NCI-H1694 (cell line): Measurements from ENCODE around the gene NTMT1.
"Not testable (repeated sequence)": the region's sequence is repeated elsewhere in the genome, so short reads cannot be mapped to it uniquely, and the experiment has no call there.

Experiments
- DNase-seq: peaks from one replicate; lab custom pipeline; 2025; lab: John Stamatoyannopoulos, UW

NTMT1 gene

DNA sequence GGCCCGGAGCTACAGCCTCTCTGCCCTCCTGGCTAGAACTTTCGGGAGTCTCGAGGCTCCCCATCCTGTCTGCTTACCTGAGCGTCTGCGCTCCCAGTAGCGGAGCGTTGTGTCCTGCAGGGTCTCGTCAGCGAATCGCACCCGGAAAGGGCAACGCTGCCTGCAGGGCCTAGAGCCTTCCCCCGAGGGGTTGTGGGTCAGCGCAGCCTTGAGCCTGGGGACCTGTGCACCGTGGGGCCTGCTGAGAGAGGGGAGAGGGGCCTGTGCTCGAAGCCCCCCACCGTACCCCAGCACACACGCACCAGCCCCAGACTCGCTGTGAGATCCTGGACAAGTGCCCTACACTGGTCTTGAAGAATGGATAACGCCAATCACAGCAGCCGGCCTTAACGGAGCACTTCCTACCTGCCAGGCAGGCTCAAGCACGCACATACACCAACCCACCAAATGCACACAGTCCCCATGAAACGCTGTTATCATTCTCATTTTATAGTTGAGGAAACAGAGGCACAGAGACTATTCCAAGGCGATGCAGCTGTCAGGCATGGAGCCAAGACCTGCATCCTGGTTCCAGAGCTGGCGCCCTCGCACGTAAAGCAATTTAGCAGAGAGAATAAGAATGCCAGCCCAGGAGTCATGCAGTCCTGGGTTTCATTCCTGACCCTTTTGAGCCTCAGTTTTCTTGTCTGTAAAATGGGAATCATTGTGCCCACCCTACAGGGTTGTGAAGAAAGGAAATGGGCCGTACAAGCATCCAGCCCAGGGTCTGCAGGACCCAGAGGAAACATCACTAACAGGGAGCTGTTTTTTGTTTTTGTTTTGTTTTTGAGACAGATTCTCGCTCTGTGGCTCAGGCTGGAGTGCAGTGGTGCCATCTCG lies 10.3 kb upstream of the NTMT1 start:
- DNase-seq: no peak

DNA sequence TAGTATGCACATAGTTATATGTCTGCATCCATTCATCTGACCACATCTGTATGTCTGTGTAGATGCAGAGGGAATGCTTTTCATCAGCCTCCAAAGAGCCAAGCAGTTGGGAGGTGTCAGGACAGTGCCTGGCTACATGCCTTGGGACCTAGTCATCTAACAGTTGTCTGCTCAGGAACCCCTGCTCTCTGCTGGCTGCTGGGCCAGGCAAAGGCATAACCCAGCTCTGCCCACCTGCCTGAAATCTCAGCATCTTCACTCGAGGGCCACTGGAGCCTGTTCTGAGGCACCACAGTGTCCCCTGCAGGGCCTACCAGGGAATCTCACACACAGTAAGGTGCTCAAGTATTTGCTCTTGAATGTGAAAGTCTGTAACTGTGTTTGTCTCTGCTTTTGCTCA lies 8.8 kb upstream of the NTMT1 start:
- DNase-seq: no peak

GRCh38 chr9:129619787-129620668 lies 5.9 kb upstream of the NTMT1 start:
- no peak for DNase-seq

- no peak for DNase-seq
Observed at GRCh38 chr9:129620669-129621295, 5.2 kb upstream of the NTMT1 start, which contains the start of gene C9orf50. Gene C9orf50, minus strand, starts transcription at chr9:129621101. Its CDS starts 527 bp downstream, at chr9:129620574.

DNA sequence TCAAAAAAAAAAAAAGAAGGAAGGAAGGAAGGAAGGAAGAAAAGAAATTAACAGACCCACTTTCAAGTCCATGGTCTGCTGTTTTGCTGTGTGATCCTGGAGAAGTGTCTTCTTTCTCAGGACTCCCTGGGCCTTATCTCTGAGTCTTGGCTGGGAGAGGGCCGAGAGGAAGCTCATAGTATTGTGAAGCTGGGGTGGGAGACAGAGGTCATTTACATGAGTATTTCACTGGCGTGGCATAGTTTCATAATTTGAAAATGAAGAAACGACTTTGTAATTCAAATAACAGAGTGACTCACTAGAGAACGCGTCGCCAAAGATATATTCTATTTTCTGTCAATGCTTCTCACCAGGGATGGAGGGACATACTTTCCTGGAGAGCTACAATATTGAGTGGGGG lies 2.6 kb upstream of the NTMT1 start:
- no peak for DNase-seq

- peak; percentile 57 for DNase-seq
Observed at GRCh38 chr9:129624168-129624759, 1.7 kb upstream of the NTMT1 start.

- DNase-seq: no peak
Observed at GRCh38 chr9:129624947-129625346, 1.0 kb upstream of the NTMT1 start.

DNA sequence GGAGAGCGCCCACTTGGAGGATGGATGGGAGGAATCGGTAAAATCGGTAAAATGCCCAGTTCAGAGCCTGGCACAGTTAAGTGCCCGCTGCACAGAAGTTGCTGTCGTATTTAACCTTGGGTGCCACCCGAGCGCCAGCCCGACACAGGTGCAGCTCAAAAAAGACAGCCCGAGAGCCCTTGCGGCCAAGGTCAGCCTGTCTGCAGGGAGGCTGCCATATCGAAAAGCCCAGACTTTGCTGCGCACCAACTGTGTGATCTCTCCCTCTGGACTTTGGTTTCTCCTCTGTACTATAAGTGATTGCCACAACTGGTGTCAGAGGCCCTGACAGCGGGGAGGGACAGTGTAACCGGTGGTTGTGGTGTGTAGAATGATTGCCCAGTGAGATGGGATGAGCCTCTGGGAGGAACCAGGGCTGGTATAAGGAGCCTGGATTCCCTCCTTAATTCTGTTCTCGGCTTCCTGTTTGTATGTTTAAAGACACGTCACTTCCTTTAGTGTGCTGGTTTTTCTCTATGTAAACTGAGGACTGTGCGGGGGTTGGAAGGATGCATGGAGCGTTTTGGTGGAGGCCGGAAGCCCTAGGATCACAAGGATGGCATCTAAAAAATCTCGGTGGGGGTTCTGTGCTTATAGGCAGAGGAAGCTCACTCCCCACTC lies 792 bp downstream of the NTMT1 start:
- no peak for DNase-seq

GRCh38 chr9:129627556-129628440 lies 1.8 kb downstream of the NTMT1 start:
- no peak for DNase-seq

DNA sequence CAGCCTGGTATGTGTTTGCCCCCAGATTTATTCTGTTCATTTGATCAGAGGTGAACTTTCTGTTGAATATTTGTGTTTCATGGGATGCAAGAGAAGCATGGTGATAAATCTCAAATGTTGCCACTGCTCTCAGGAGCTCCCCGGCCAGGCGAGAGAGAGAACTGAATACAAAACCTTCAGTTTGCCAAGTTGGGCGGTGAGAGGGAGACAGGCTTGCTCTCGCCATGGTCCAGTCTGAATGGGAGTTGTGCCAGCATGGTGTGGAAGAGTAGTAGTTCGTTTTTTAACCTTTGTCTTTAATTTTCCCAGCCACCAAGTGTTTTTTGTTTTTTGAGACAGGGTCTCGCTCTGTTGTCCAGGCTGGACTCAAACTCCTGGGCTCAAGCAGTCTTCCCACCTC lies 2.7 kb downstream of the NTMT1 start:
- no peak for DNase-seq

GRCh38 chr9:129629251-129629820 lies 3.4 kb downstream of the NTMT1 start:
- no peak for DNase-seq

DNA sequence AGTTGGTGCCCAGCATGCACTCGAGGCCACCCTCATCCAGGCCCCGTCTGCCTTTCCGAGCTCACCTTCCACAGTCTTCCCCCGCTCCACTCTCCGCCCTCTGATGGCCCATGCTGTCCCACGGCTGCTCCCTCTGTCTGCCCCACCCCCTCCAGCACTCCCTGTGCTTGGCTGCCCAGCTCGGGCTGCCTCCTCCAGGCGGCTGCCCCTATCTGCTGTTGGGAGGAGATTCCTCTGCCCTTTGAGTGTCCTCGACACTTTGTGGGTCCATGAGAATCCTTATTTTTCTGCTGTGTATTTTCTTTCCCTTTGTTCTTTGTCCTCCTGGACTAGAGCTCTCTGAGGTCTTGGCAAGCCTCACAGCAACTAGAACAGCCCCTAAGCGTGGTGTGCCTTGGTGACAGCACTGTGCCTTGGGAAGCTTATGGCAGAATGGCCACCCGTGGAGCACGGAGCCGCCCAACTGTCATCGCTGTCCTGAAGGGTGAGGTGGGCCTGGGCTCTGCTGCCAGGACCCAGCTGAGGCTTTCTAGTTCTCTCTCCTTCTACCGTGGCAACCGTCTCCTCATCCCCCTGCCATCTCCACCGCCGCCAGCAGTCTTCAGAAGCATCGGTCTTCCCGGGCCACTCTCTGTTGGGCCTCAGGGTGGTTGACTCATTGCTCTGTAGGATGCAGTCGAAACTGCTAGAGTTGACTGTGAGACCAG lies 5.2 kb downstream of the NTMT1 start:
- DNase-seq: no peak

- no peak for DNase-seq
Observed at GRCh38 chr9:129631674-129632129, 5.7 kb downstream of the NTMT1 start.

GRCh38 chr9:129632460-129632859 lies 6.5 kb downstream of the NTMT1 start:
- DNase-seq: no peak

GRCh38 chr9:129633207-129633606 lies 7.2 kb downstream of the NTMT1 start:
- no peak for DNase-seq

DNA sequence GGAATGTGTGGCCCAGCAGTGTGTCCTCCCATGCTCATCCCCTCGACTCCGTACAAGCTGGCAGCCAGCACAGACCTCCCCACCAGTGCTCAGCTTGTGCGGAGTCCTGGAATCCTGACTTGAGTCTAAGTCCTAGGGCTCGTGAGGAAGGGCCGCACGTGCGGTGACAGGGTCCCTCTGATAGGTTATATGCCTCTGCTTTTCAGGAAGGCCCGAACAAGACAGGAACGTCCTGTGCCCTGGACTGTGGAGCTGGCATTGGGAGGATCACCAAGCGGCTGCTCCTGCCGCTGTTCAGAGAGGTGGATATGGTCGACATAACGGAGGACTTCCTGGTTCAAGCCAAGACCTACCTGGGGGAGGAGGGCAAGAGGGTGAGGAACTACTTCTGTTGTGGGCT lies 7.9 kb downstream of the NTMT1 start:
- no peak for DNase-seq

- no peak for DNase-seq
Observed at GRCh38 chr9:129635099-129636065, 9.4 kb downstream of the NTMT1 start.

- DNase-seq: not testable (repeated sequence)
Observed at GRCh38 chr9:129636343-129636742, 10.4 kb downstream of the NTMT1 start.
